ENCODE data around the gene GRIFIN.

- TF ChIP-seq CTCF (IDR thresholded peaks at IDR 0.05) (no peak), POLR2A (IDR thresholded peaks at IDR 0.05) (no peak)
Measured at GRCh38 chr7:2459674-2460073, 16.5 kb downstream of the GRIFIN start.
